ENCODE data around the gene ARHGAP22. TPM values are rescaled to one million over a fixed set of nuclear protein-coding genes. Genes with fewer than 3 reads are reported as not detected.
A peak's percentile ranks its signal among the peaks of the same experiment; 100 is the strongest.

ARHGAP22 gene
- total and polyA plus RNA-seq, 4 donors: 0.23 to 2.3 (median 0.54) TPM

DNA sequence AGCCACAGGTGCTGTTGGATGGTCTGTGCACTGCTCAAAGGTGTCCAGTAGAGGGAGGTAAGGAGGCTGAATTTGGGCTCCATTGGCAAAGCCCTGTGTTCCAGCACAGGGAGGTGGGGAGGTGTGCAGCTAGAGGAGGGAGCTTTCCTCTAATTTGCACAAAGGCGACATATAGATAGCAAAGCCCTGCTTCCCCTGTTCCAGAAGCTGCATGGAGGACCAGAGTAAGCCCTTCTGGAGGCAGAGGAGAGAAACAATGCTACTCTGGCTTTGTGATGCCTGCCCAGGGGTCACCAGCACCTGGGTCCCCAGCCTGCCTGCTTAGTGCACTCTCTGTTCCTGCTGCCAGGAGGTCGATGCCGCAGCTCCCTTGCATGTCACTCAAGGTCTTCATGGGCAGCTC is 3.4 kb upstream of the ARHGAP22 start:
- no peak for TF ChIP-seq RXRA (IDR thresholded peaks at IDR 0.05)
- TF ChIP-seq RAD21 (IDR thresholded peaks at IDR 0.05): peak; percentile 52 to 75
- TF ChIP-seq, protein P1, sequence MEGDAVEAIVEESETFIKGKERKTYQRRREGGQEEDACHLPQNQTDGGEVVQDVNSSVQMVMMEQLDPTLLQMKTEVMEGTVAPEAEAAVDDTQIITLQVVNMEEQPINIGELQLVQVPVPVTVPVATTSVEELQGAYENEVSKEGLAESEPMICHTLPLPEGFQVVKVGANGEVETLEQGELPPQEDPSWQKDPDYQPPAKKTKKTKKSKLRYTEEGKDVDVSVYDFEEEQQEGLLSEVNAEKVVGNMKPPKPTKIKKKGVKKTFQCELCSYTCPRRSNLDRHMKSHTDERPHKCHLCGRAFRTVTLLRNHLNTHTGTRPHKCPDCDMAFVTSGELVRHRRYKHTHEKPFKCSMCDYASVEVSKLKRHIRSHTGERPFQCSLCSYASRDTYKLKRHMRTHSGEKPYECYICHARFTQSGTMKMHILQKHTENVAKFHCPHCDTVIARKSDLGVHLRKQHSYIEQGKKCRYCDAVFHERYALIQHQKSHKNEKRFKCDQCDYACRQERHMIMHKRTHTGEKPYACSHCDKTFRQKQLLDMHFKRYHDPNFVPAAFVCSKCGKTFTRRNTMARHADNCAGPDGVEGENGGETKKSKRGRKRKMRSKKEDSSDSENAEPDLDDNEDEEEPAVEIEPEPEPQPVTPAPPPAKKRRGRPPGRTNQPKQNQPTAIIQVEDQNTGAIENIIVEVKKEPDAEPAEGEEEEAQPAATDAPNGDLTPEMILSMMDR (IDR thresholded peaks at IDR 0.05; ENCODE audit: low read depth, low read length, missing input control): peak; percentile 57
- WGBS: 53% methylated on average over 3 of the region's 3 CpGs
- H3K4me1 ChIP-seq (ENCODE audit: control insufficient read depth in 4 of 4, insufficient read depth in 4 of 4, low read length in 3 of 4): peaks cover 0 to 4% (median 0%) of the 10 kb centered on the region in 4 donors
- H3K4me3 ChIP-seq (ENCODE audit: low read depth in 1 of 3, low read length in 3 of 3): no peak overlapping the region
- no peak overlapping the region for H3K9ac ChIP-seq (ENCODE audit: low read depth in 1 of 2, low read length in 2 of 2)
- peaks cover 0 to 8% (median 3%) of the 10 kb centered on the region in 4 donors for H3K27me3 ChIP-seq (ENCODE audit: control insufficient read depth in 4 of 4, insufficient read depth in 4 of 4, low read length in 3 of 4)
- no peaks in the 10 kb centered on the region for H3K36me3 ChIP-seq (ENCODE audit: control insufficient read depth in 4 of 4, insufficient read depth in 3 of 4, low read depth in 1 of 4, low read length in 3 of 4)
- peak; percentile 35 for DNase-seq (ENCODE audit: low spot score)
- no peaks in the 10 kb centered on the region for H3K9me3 ChIP-seq (ENCODE audit: control insufficient read depth in 4 of 4, low read length in 3 of 4)
- no peak overlapping the region for H3K27ac ChIP-seq (ENCODE audit: low read depth in 1 of 2, low read length in 2 of 2)

DNA sequence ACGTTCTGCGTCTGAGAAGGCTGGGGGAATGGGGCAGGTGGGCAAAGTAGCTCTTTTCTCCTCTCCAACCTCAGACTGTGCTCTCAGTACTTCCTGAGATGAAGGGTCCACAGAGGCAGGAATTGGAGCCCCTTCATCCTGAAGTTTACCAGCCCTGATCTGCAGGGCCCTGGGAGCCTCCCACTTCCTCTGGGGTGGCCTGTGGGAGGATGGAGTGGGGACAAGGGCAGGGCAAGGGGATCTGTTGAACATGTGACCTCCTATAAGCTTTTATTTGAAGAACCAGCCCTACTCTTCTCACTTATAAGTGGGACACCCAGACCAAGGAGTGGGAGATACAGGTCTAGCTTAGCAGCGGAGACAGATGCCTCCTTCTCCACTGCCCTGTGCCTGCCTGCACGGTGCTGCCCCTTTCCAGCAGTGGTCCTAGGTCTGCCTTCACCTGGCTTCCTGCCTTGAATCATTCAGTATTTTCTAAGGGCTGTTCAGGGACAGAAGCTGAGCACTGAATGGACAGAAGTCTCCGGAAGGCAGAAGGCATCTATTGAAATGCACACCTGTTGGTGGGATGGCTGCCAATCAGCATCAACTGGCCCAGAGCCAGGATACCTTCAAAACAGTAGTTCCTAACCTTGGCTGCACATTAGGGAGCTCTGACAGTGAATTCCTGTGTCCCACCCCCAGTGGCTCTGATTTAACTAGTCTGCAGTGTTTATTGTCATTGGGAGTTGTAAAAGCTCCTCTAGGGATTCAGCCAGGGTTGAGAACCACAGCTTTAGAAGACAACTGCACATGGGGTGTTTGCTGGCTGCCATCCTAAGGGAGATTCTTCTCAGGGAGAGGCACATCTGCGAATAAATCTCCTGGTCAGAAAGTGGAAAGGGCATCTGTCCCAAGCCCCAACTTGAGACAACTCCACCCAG is 2.7 kb upstream of the ARHGAP22 start:
- peak; percentile 20 for DNase-seq (ENCODE audit: low spot score)
- H3K4me3 ChIP-seq (ENCODE audit: low read depth in 1 of 3, low read length in 3 of 3): no peak overlapping the region
- 66% methylated on average over 6 of the region's 6 CpGs for WGBS
- TF ChIP-seq JUND (IDR thresholded peaks at IDR 0.05): no peak
- TF ChIP-seq TAF1 (conservative IDR thresholded peaks at IDR 0.05): no peak
- TF ChIP-seq RAD21 (IDR thresholded peaks at IDR 0.05): no peak
- TF ChIP-seq FOXA1 (IDR thresholded peaks at IDR 0.05): no peak
- TF ChIP-seq EGR1 (IDR thresholded peaks at IDR 0.05; ENCODE audit: low read depth in 2 of 2): no peak
- TF ChIP-seq, protein P2, sequence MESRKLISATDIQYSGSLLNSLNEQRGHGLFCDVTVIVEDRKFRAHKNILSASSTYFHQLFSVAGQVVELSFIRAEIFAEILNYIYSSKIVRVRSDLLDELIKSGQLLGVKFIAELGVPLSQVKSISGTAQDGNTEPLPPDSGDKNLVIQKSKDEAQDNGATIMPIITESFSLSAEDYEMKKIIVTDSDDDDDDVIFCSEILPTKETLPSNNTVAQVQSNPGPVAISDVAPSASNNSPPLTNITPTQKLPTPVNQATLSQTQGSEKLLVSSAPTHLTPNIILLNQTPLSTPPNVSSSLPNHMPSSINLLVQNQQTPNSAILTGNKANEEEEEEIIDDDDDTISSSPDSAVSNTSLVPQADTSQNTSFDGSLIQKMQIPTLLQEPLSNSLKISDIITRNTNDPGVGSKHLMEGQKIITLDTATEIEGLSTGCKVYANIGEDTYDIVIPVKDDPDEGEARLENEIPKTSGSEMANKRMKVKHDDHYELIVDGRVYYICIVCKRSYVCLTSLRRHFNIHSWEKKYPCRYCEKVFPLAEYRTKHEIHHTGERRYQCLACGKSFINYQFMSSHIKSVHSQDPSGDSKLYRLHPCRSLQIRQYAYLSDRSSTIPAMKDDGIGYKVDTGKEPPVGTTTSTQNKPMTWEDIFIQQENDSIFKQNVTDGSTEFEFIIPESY (IDR thresholded peaks at IDR 0.05): no peak
- TF ChIP-seq RXRA (IDR thresholded peaks at IDR 0.05): no peak
- TF ChIP-seq FOXA2 (IDR thresholded peaks at IDR 0.05): no peak
- TF ChIP-seq, protein P1 (IDR thresholded peaks at IDR 0.05; ENCODE audit: low read depth, low read length, missing input control): no peak
- TF ChIP-seq SP1 (IDR thresholded peaks at IDR 0.05): no peak
- no peak for TF ChIP-seq HNF4G (IDR thresholded peaks at IDR 0.05)
- TF ChIP-seq, protein P3, sequence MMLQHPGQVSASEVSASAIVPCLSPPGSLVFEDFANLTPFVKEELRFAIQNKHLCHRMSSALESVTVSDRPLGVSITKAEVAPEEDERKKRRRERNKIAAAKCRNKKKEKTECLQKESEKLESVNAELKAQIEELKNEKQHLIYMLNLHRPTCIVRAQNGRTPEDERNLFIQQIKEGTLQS (IDR thresholded peaks at IDR 0.05): no peak
- no peak for TF ChIP-seq GABPA (IDR thresholded peaks at IDR 0.05 in 1 of 2, conservative IDR thresholded peaks at IDR 0.05 in 1 of 2)
- no peaks in the 10 kb centered on the region for H3K9me3 ChIP-seq (ENCODE audit: control insufficient read depth in 4 of 4, low read length in 3 of 4)
- no peaks in the 10 kb centered on the region for H3K36me3 ChIP-seq (ENCODE audit: control insufficient read depth in 4 of 4, insufficient read depth in 3 of 4, low read depth in 1 of 4, low read length in 3 of 4)
- no peak overlapping the region for H3K9ac ChIP-seq (ENCODE audit: low read depth in 1 of 2, low read length in 2 of 2)
- peaks cover 0 to 8% (median 3%) of the 10 kb centered on the region in 4 donors for H3K27me3 ChIP-seq (ENCODE audit: control insufficient read depth in 4 of 4, insufficient read depth in 4 of 4, low read length in 3 of 4)
- no peak overlapping the region for H3K27ac ChIP-seq (ENCODE audit: low read depth in 1 of 2, low read length in 2 of 2)
- peaks cover 0 to 4% (median 0%) of the 10 kb centered on the region in 4 donors for H3K4me1 ChIP-seq (ENCODE audit: control insufficient read depth in 4 of 4, insufficient read depth in 4 of 4, low read length in 3 of 4)
